Muscle of leg (tissue), 11 donors: ENCODE data around the gene SYT1. TPM values are rescaled to one million over a fixed set of nuclear protein-coding genes. Genes with fewer than 3 reads are reported as not detected.

Source experiments
- DNase-seq: peaks from one replicate; pipeline ENCODE4 v3.0.0; 2013
- H3K27ac ChIP-seq: one replicate; pipeline ENCODE4 v1.5.1; 2013; ENCODE audit warnings: mild to moderate bottlenecking, low read length, control low read depth
- H3K27me3 ChIP-seq: one replicate; pipeline ENCODE4 v1.6.1; 2013; ENCODE audit warnings: low read length; ENCODE audit not compliant: control insufficient read depth, insufficient read depth
- H3K36me3 ChIP-seq: one replicate; pipeline ENCODE4 v1.6.1; 2013; ENCODE audit warnings: low read length; ENCODE audit not compliant: control insufficient read depth, insufficient read depth
- H3K4me1 ChIP-seq: one replicate; pipeline ENCODE4 v1.6.1; 2013; ENCODE audit warnings: low read length; ENCODE audit not compliant: control insufficient read depth, insufficient read depth
- H3K4me3 ChIP-seq: one replicate; pipeline ENCODE4 v1.5.1; 2013; ENCODE audit warnings: low read length, control low read depth
- H3K9me3 ChIP-seq: replicated peaks from 2 replicates; pipeline ENCODE4 v1.6.1; 2013; ENCODE audit warnings: low read depth, low read length; ENCODE audit not compliant: control insufficient read depth
- WGBS: methylation state at CpG from one replicate; pipeline ENCODE4 v1.1.5; 2013; ENCODE audit warnings: missing lambda C conversion rate; ENCODE audit not compliant: insufficient coverage; 5-methylcytosine and 5-hydroxymethylcytosine counted together
- polyA plus RNA-seq, 8 donors: library from polyadenylated mRNA; unstranded; fragments of 120-200 nt; gene quantifications; one replicate each; pipeline versions ENCODE4 v1.2.1 to v1.2.3, GENCODE V29; 2013; ENCODE audit warnings: inconsistent platforms in 1 of 8, low replicate concordance in 1 of 8; ENCODE audit not compliant: insufficient read length in 8 of 8, insufficient read depth in 1 of 8
- total RNA-seq: library from RNA; stranded (reverse); fragments of 120-200 nt; gene quantifications from one replicate; pipeline ENCODE4 v1.2.4, GENCODE V29; 2013

SYT1 gene
- total and polyA plus RNA-seq, 9 donors, result 1.1 to 2.5 (median 1.8) TPM

DNA sequence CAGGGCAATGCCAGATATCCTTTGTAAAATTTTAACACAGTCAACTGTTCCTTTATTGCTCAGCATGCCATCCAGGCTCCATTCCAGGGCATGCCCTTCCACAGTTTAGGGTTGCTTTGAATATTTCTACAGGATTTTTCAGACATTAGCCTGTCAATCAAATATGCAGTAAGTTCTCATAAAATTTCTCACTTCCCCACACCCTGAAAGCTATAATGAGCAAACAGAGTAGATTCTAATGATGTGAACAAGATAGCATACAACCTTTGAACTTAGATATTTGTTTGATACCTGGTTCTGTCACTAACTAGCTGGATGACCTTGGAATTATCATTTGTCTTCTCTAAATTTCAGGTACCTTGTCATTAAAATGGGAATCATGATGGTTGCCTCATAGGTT lies 251.2 kb downstream of the SYT1 start:
- no peaks in the 10 kb centered on the region for H3K27me3 ChIP-seq
- H3K9me3 ChIP-seq, result no peaks in the 10 kb centered on the region
- H3K4me3 ChIP-seq, result no peak overlapping the region
- no peak overlapping the region for H3K27ac ChIP-seq
- no peaks in the 10 kb centered on the region for H3K4me1 ChIP-seq
- H3K36me3 ChIP-seq, result no peaks in the 10 kb centered on the region
- no peak for DNase-seq

DNA sequence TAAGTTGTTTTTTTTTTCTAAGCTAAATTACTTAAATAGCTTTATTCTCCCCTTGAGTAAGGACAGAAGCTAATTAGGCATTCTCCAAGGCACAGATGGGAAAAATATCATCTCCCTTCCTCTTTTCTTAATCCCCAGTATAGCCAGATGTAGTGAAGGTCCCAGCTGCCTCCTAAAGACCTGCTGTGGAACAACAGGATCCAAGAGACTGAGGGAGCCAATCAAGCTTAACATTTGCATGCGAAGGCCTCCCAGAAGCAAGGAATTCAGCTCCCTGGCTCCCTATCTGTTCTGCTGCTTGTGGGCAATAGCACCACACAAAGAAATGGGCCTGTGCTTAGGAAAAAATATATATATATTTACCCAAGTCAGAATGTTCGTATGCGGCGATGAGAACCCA lies 255.2 kb downstream of the SYT1 start:
- WGBS, result no CpG with 5 or more reads among the region's 4 CpGs
- H3K27ac ChIP-seq, result no peak overlapping the region
- H3K27me3 ChIP-seq, result no peaks in the 10 kb centered on the region
- no peaks in the 10 kb centered on the region for H3K4me1 ChIP-seq
- H3K4me3 ChIP-seq, result no peak overlapping the region
- H3K9me3 ChIP-seq, result no peaks in the 10 kb centered on the region
- H3K36me3 ChIP-seq, result no peaks in the 10 kb centered on the region
- peak; percentile 3 for DNase-seq

DNA sequence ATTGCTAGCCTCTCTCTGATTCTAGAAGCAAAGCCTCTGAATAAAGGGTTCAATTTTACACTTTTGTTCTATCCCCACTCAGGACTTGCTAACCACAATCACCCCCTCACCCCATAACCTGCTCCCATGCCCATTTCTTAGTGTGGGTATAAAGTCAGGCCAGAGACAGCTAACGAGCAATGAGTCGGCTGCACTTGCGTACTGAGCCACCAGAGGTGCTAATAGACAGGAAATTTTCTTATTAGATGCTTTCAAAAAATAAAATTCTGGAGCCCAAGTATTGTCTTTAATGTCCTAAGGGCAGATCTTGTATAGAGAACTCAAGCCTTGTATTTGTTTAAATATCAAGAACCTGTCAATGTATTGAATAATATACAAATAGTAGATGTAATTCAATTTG lies 256.9 kb downstream of the SYT1 start:
- H3K9me3 ChIP-seq, result no peaks in the 10 kb centered on the region
- H3K4me1 ChIP-seq, result no peaks in the 10 kb centered on the region
- no CpG with 5 or more reads among the region's 3 CpGs for WGBS
- H3K4me3 ChIP-seq, result no peak overlapping the region
- no peaks in the 10 kb centered on the region for H3K36me3 ChIP-seq
- H3K27ac ChIP-seq, result no peak overlapping the region
- no peak for DNase-seq
- H3K27me3 ChIP-seq, result no peaks in the 10 kb centered on the region

DNA sequence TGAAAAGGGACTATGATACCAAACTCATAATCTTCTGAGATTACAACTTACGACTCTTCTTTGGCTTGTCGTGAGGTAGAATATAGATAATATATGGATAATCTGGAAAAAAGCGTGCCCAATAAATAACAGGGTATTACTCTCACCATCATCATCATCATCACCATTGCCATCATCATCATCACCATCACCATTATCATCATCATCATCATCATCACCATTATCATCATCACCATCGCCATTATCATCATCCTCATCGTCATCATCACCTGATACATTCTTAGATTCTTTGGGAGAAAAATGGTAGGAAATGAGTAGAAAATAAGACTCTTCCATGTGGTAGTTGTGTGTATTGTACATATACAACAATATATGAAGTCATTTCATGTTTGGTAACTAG lies 259.8 kb downstream of the SYT1 start:
- Histone ChIP-seq H3K27ac (no peak overlapping the region), H3K4me1 (no peaks in the 10 kb centered on the region), H3K4me3 (no peak overlapping the region), H3K36me3 (no peaks in the 10 kb centered on the region), H3K27me3 (no peaks in the 10 kb centered on the region), H3K9me3 (no peaks in the 10 kb centered on the region)
- WGBS, result no CpG with 5 or more reads among the region's 5 CpGs
- DNase-seq, result no peak

DNA sequence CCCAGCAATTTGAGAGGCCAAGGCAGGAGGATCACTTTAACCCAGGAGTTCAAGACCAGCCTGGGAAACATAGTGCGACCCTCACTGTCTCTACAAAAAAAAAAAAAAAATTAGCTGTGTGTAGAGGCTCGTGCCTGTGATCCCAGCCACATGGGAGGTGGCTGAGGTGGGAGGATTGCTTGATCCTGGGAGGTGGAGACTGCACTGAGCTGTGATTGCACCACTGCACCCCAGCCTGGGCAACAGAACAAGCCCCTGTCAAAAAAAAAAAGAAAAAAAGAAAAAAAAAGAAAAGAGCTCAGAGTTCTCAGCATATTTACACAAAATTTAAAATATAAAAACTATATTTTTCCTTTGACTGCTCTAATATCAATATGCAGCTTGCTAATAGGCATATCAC lies 260.8 kb downstream of the SYT1 start:
- Histone ChIP-seq H3K4me1 (no peaks in the 10 kb centered on the region), H3K27ac (no peak overlapping the region), H3K36me3 (no peaks in the 10 kb centered on the region), H3K9me3 (no peaks in the 10 kb centered on the region), H3K4me3 (no peak overlapping the region), H3K27me3 (no peaks in the 10 kb centered on the region)
- DNase-seq, result no peak
- WGBS, result no CpG with 5 or more reads among the region's 2 CpGs

DNA sequence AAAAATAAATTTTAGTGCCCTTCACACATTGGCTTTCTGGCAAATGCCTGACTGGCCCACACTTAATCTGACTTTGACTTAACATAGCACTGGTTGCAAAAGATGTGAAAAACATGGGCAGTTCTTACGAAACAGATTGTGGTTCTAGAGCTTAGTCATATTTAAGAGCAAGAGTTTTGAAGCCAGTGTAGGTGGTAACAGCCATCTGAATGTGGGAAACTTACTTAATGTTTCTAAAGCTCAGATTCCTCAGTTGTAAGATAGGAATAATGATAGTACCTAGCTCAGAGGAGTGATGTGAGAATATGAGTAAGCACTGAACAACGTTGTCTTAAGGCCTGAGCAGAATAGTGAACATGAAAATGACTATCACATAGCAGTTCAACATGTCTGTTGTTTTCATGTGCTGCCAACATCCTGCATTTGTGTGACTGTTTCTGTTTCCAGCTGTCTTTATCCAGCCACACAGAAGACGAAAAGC lies 262.7 kb downstream of the SYT1 start:
- Histone ChIP-seq H3K27me3 (no peaks in the 10 kb centered on the region), H3K36me3 (no peaks in the 10 kb centered on the region), H3K27ac (no peak overlapping the region), H3K9me3 (no peaks in the 10 kb centered on the region), H3K4me3 (no peak overlapping the region), H3K4me1 (no peaks in the 10 kb centered on the region)
- WGBS, result 17% methylated on average over 1 of the region's 3 CpGs
- peak; percentile 37 for DNase-seq

DNA sequence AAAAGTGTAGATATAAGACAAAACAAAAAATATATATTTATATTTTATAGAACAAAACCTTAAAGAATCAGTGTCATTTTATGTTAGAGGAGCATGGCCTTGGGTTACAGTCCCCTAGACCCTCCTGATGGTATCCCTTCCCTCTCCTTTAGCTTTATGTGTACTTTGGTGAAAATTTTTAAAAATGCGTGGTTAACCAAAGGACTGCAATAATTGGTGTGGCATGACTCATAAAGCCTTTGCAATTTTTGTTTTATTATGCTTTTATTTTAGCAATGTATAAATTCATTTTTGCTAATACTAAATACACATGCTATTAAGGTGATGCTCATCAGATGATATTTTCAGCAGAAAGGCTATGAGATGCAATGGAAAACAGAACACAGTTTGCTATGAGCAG lies 264.4 kb downstream of the SYT1 start:
- DNase-seq, result no peak
- Histone ChIP-seq H3K27ac (no peak overlapping the region), H3K9me3 (no peaks in the 10 kb centered on the region), H3K27me3 (no peaks in the 10 kb centered on the region), H3K4me1 (no peaks in the 10 kb centered on the region), H3K4me3 (no peak overlapping the region), H3K36me3 (no peaks in the 10 kb centered on the region)
- WGBS, result no CpG with 5 or more reads among the region's 1 CpG

DNA sequence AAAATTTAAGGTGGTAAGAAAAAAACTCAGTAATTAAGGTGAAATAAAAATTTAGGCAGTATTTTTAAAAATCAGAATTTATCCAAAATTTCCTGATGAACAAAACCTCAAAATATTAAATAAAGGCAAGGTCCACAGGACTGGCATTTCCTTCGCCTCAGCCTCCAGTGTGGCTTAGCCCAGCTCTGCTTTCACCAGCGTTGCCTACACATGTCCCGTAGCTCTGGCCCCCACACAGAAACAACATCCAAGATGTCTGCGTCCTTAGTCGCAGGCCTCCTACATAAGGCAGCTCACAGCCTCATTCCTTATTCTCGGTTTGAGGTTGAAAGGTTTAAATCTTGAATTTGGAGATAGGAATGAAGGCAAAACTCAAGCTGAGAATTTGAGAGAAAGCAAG lies 274.3 kb downstream of the SYT1 start:
- 74% methylated on average over 2 of the region's 6 CpGs for WGBS
- no peaks in the 10 kb centered on the region for H3K36me3 ChIP-seq
- no peak for DNase-seq
- H3K9me3 ChIP-seq, result no peaks in the 10 kb centered on the region
- no peaks in the 10 kb centered on the region for H3K27me3 ChIP-seq
- H3K4me1 ChIP-seq, result no peaks in the 10 kb centered on the region
- no peak overlapping the region for H3K4me3 ChIP-seq
- no peak overlapping the region for H3K27ac ChIP-seq

DNA sequence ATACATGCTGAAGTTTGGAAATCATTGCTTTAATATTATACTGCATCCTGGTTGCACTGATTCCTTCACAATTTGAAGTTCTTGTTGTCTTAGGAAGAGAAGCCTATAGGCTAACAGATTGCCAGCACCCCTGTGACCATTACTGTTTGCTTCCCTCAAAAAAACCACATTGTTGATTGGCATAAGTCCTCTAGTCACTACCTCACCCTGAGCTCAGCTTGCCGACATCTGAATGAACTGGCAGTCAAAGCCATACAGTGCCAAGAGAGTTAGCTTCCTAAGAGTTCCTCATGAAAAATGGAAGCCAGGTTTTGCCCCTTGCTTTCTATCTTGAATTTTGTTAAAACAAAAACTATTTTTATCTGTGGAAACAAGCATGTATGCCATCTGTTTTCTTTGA lies 276.1 kb downstream of the SYT1 start:
- no peak for DNase-seq
- Histone ChIP-seq H3K9me3 (no peaks in the 10 kb centered on the region), H3K27ac (no peak overlapping the region), H3K4me3 (no peak overlapping the region), H3K36me3 (no peaks in the 10 kb centered on the region), H3K27me3 (no peaks in the 10 kb centered on the region), H3K4me1 (no peaks in the 10 kb centered on the region)
- 83% methylated on average over 1 of the region's 1 CpG for WGBS

DNA sequence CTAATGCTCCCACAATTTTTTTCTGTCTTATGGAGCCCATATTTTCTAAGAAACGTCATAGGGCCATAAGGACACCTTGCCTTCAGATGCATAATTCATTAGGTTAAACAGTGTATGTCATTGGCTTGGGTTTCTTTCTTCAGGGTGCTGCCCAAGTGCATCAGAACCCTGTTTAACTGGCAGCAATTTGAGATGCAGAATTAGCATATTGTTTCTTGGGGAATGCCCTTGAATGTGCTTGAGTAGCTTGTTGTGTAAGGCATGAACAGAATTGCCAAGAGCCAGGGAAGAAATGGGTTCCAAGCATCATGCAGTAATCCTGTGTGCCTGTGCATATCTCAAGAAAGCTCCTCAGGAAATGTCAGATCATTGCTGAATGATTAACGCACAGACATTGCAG lies 277.2 kb downstream of the SYT1 start:
- H3K4me3 ChIP-seq, result no peak overlapping the region
- no peak for DNase-seq
- WGBS, result 100% methylated on average over 1 of the region's 2 CpGs
- H3K4me1 ChIP-seq, result no peaks in the 10 kb centered on the region
- no peak overlapping the region for H3K27ac ChIP-seq
- no peaks in the 10 kb centered on the region for H3K9me3 ChIP-seq
- no peaks in the 10 kb centered on the region for H3K27me3 ChIP-seq
- H3K36me3 ChIP-seq, result no peaks in the 10 kb centered on the region

DNA sequence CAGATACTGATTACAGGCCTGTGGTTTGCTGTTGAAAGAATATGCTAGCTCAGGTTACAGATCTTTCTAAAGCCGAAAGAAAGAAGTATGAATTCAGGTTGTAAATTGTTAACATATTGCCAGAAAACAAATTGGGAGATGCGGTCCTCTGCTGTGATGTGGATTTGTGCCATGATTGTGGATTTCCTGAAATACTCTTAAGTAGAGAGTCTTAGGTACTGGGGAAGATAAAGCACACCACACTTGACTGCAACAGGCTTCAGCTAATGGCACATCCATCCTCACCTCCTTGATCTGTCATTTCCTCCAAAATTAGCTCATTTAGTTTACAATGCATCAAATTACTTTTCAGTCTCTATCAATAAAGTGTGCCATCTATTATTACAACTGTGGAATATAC lies 279.2 kb downstream of the SYT1 start:
- Histone ChIP-seq H3K36me3 (no peaks in the 10 kb centered on the region), H3K27me3 (no peaks in the 10 kb centered on the region), H3K4me3 (no peak overlapping the region), H3K27ac (no peak overlapping the region), H3K9me3 (no peaks in the 10 kb centered on the region), H3K4me1 (no peaks in the 10 kb centered on the region)
- DNase-seq, result no peak
- WGBS, result 20% methylated on average over 1 of the region's 2 CpGs
